DOHH2 (cell line): ENCODE results near the gene LYVE1.
A peak's percentile ranks its signal among the peaks of the same experiment; 100 is the strongest.

Experiments
- H3F3A ChIP-seq: fragments of 200-600 bp; sonication (generic), shearing (Covaris generic); 2 replicates; pipeline ENCODE4 v1.6.0; 2016; ENCODE audit warnings: antibody characterized with exemption, mild to moderate bottlenecking; ENCODE audit not compliant: control insufficient read depth, insufficient read depth
- H3K27ac ChIP-seq: fragments of 200-600 bp; sonication (generic); 2 replicates; pipeline ENCODE4 v1.5.1; 2014; ENCODE audit warnings: low read depth, mild to moderate bottlenecking, low read length, moderate library complexity
- H3K27me3 ChIP-seq: fragments of 200-600 bp; sonication (generic); 2 replicates; pipeline ENCODE4 v1.6.1; 2014; ENCODE audit warnings: mild to moderate bottlenecking, low read length, mixed read lengths; ENCODE audit not compliant: control insufficient read depth
- H3K36me3 ChIP-seq: fragments of 200-600 bp; sonication (generic); 2 replicates; pipeline ENCODE4 v1.6.1; 2014; ENCODE audit warnings: mild to moderate bottlenecking, low read length, moderate library complexity, mixed read lengths; ENCODE audit not compliant: control insufficient read depth
- H3K4me1 ChIP-seq: fragments of 200-600 bp; sonication (generic); 2 replicates; pipeline ENCODE4 v1.6.1; 2014; ENCODE audit warnings: mild to moderate bottlenecking, low read length, mixed read lengths; ENCODE audit not compliant: control insufficient read depth
- H3K4me2 ChIP-seq: fragments of 200-600 bp; sonication (generic); 2 replicates; pipeline ENCODE4 v1.6.0; 2014; ENCODE audit warnings: mild to moderate bottlenecking, low read length, moderate library complexity
- H3K4me3 ChIP-seq: fragments of 200-600 bp; sonication (generic); 2 replicates; pipeline ENCODE4 v1.5.1; 2014; ENCODE audit warnings: mild to moderate bottlenecking, low read length, mixed read lengths
- H3K79me2 ChIP-seq: fragments of 200-600 bp; sonication (generic); 2 replicates; pipeline ENCODE4 v1.6.1; 2014; ENCODE audit warnings: mild to moderate bottlenecking, low read length, mixed read lengths; ENCODE audit not compliant: control insufficient read depth
- H3K9me2 ChIP-seq: fragments of 200-600 bp; sonication (generic); replicated peaks from 2 replicates; pipeline ENCODE4 v1.6.1; 2014; ENCODE audit warnings: mild to moderate bottlenecking, low read length, mixed read lengths; ENCODE audit not compliant: control insufficient read depth
- H3K9me3 ChIP-seq: fragments of 200-600 bp; sonication (generic); 2 replicates; pipeline ENCODE4 v1.6.1; 2014; ENCODE audit warnings: antibody characterized with exemption, low read length, mixed read lengths; ENCODE audit not compliant: control insufficient read depth, insufficient read depth
- H4K20me1 ChIP-seq: fragments of 200-600 bp; sonication (generic); 2 replicates; pipeline ENCODE4 v1.6.0; 2014; ENCODE audit warnings: low read depth, mild to moderate bottlenecking, antibody characterized with exemption, low read length, moderate library complexity; ENCODE audit not compliant: control insufficient read depth, insufficient read depth
- EZH2phosphoT487 ChIP-seq: fragments of 200-600 bp; sonication (generic); IDR thresholded peaks from 2 replicates; pipeline ENCODE4 v1.6.1; 2017; ENCODE audit warnings: borderline replicate concordance, mild to moderate bottlenecking, antibody characterized with exemption, low read length, moderate library complexity, mixed read lengths
- TF ChIP-seq, protein P1 (sequence below): fragments of 200-600 bp; sonication (generic); IDR thresholded peaks from one replicate; pipeline ENCODE4 v1.5.1; 2014; ENCODE audit warnings: antibody characterized with exemption, mild to moderate bottlenecking, low read depth, low read length; ENCODE audit not compliant: poor library complexity, severe bottlenecking

The LYVE1 gene

DNA sequence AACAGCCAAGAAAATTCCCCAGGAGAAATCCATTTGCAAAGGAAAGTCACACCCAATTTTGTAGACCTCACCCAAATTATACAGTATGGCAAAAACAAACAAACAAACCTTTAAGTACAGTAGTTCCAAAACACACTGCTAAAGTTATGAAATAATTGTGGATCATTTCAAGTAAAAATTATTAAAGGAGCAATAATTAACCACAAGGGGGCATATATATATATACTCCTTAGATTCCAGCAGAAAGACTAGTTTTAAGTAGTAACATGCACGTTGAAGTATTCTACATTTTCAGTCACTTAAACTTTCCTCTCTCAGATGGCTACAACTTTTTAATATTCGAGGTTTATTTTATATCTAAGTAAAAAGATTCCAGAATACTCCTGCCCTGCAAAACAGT, 54.3 kb downstream of the LYVE1 start:
- Histone ChIP-seq H3K27me3 (no peaks in the 10 kb centered on the region), H3K36me3 (peaks cover 3% of the 10 kb centered on the region), H3K4me3 (no peak overlapping the region), H3K9me3 (no peaks in the 10 kb centered on the region), H3F3A (no peaks in the 10 kb centered on the region), H3K9me2 (no peaks in the 10 kb centered on the region), H3K4me2 (no peak overlapping the region), H3K27ac (no peak overlapping the region), H3K79me2 (no peaks in the 10 kb centered on the region), H4K20me1 (no peaks in the 10 kb centered on the region), H3K4me1 (no peaks in the 10 kb centered on the region)
- TF ChIP-seq, protein P1, sequence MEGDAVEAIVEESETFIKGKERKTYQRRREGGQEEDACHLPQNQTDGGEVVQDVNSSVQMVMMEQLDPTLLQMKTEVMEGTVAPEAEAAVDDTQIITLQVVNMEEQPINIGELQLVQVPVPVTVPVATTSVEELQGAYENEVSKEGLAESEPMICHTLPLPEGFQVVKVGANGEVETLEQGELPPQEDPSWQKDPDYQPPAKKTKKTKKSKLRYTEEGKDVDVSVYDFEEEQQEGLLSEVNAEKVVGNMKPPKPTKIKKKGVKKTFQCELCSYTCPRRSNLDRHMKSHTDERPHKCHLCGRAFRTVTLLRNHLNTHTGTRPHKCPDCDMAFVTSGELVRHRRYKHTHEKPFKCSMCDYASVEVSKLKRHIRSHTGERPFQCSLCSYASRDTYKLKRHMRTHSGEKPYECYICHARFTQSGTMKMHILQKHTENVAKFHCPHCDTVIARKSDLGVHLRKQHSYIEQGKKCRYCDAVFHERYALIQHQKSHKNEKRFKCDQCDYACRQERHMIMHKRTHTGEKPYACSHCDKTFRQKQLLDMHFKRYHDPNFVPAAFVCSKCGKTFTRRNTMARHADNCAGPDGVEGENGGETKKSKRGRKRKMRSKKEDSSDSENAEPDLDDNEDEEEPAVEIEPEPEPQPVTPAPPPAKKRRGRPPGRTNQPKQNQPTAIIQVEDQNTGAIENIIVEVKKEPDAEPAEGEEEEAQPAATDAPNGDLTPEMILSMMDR = peak; percentile 48
- TF ChIP-seq EZH2phosphoT487 = no peak

DNA sequence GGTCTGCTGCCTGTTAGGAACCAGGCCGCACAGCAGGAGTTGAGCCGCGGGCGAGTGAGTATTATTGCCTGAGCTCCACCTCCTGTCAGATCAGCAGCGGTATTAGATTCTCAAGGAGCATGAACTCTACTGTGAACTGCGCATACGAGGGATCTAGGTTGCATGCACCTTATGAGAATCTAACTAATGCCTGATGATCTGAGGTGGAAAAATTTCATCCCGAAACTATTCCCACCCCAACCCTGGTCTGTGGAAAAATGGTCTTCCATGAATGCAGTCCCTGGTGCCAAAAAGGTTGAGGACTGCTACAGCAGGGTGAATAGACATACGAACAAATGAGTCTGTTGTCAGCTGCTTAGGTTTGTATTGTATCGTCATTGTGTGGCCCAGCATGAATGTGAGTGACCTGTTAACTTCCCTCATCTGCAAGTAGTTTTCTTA, 57.3 kb downstream of the LYVE1 start:
- H3K27ac ChIP-seq = no peak overlapping the region
- H3F3A ChIP-seq = no peaks in the 10 kb centered on the region
- TF ChIP-seq, protein P1 = no peak
- TF ChIP-seq EZH2phosphoT487 = no peak
- peaks cover 3% of the 10 kb centered on the region; the same call in 1 of the 2 replicates for H3K36me3 ChIP-seq
- H3K9me2 ChIP-seq = no peaks in the 10 kb centered on the region
- no peaks in the 10 kb centered on the region for H4K20me1 ChIP-seq
- no peak overlapping the region for H3K4me3 ChIP-seq
- no peaks in the 10 kb centered on the region for H3K27me3 ChIP-seq
- H3K9me3 ChIP-seq = no peaks in the 10 kb centered on the region
- no peak overlapping the region for H3K4me2 ChIP-seq
- H3K79me2 ChIP-seq = no peaks in the 10 kb centered on the region
- H3K4me1 ChIP-seq = no peaks in the 10 kb centered on the region
